HCT116 (cell line): ENCODE results near the gene EIF4E3. TPM values are rescaled to one million over a fixed set of nuclear protein-coding genes. Genes with fewer than 3 reads are reported as not detected.

Experiments
- ATAC-seq: fragments of 200-7000 bp; cut with Tn5 transposase; 2 replicates; pipeline ENCODE4 v1.9.1; 2020; ENCODE audit warnings: mild to moderate bottlenecking, moderate library complexity
- BruUV-seq: library from RNA; stranded (reverse); fragments of 400-500 nt; replicated peaks from 2 replicates; lab custom pipeline; 2021; lab: Mats Ljungman, UMichigan
- CTCF ChIA-PET: fragments of 300-600 bp; sonication (Branson Sonifier 250); formaldehyde crosslinking; loops from one replicate; lab custom pipeline; 2021; ENCODE audit warnings: antibody characterized with exemption; lab: Charles Lee
- POLR2A ChIA-PET: fragments of 300-600, 350-600 bp; sonication (Branson Sonifier 250); formaldehyde crosslinking; loops from one replicate; lab custom pipeline; 2021; ENCODE audit warnings: antibody characterized with exemption; lab: Charles Lee
- RAD21 ChIA-PET, 2 experiments: fragments of 300-600 bp; sonication (Branson Sonifier 250); formaldehyde crosslinking; loops; one replicate each; lab custom pipeline; 2023; ENCODE audit warnings: low total read pairs in 2 of 2; ENCODE audit not compliant: uncharacterized antibody in 2 of 2, unreplicated experiment in 2 of 2, low non-redundant PET in 1 of 2; lab: Charles Lee
- DNase-seq: peaks from one replicate; pipeline ENCODE4 v3.0.0-alpha.2; 2010; ENCODE audit warnings: low read depth, low spot score
- H2AFZ ChIP-seq: fragments of 200-600 bp; shearing (Covaris generic), sonication (generic); 2 replicates; pipeline ENCODE4 v1.6.1; 2017; ENCODE audit warnings: low read depth, mixed run types, mixed read lengths, antibody characterized with exemption, low read length; ENCODE audit not compliant: poor library complexity, severe bottlenecking
- H3K27ac ChIP-seq: 2 replicates; pipeline ENCODE4 v1.5.1; 2012; ENCODE audit warnings: low read depth, low read length
- H3K27me3 ChIP-seq: fragments of 200-600 bp; sonication (generic); 2 replicates; pipeline ENCODE4 v1.6.1; 2016; ENCODE audit warnings: mixed run types, low read length, mixed read lengths; ENCODE audit not compliant: insufficient read depth
- H3K36me3 ChIP-seq, 2 experiments: fragments of 200-500 bp in 1 of 2; fragments of 200-600 bp in 1 of 2; sonication (Bioruptor generic) in 1 of 2; sonication (generic) in 1 of 2; 2 replicates each; pipeline versions ENCODE4 v1.5.1 to v1.6.1; 2014 to 2016; ENCODE audit warnings: low read length in 2 of 2, inconsistent platforms in 1 of 2, mixed read lengths in 1 of 2, mixed run types in 1 of 2; ENCODE audit not compliant: insufficient read depth in 2 of 2, control insufficient read depth in 1 of 2
- H3K4me1 ChIP-seq, 2 experiments: fragments of 200-600 bp in 1 of 2; sonication (generic) in 1 of 2; 2 replicates each; pipeline versions ENCODE4 v1.5.1 to v1.6.1; 2012 to 2017; ENCODE audit warnings: low read length in 2 of 2, inconsistent platforms in 1 of 2, mild to moderate bottlenecking in 1 of 2, mixed read lengths in 1 of 2, mixed run types in 1 of 2, moderate library complexity in 1 of 2; ENCODE audit not compliant: insufficient read depth in 2 of 2, control insufficient read depth in 1 of 2
- H3K4me2 ChIP-seq: fragments of 200-600 bp; sonication (generic); 2 replicates; pipeline ENCODE4 v1.6.1; 2017; ENCODE audit warnings: mixed run types, low read length, mixed read lengths
- H3K4me3 ChIP-seq, 2 experiments: fragments of 200-600 bp in 1 of 2; sonication (generic) in 1 of 2; replicated peaks in 1 of 2; 2 replicates each; pipeline ENCODE4 v1.5.1; 2011 to 2016; ENCODE audit warnings: low read length in 2 of 2, control low read depth in 1 of 2, low read depth in 1 of 2, mild to moderate bottlenecking in 1 of 2, mixed read lengths in 1 of 2, mixed run types in 1 of 2
- H3K79me2 ChIP-seq: fragments of 200-600 bp; sonication (generic); 2 replicates; pipeline ENCODE4 v1.6.1; 2017; ENCODE audit warnings: mild to moderate bottlenecking, mixed run types, low read length, moderate library complexity, mixed read lengths; ENCODE audit not compliant: insufficient read depth
- H3K9ac ChIP-seq: fragments of 200-600 bp; sonication (generic); 2 replicates; pipeline ENCODE4 v1.6.1; 2016; ENCODE audit warnings: low read length, mixed read lengths
- H3K9me2 ChIP-seq: fragments of 200-600 bp; sonication (generic), shearing (Covaris generic); 2 replicates; pipeline ENCODE4 v1.6.1; 2017; ENCODE audit warnings: mixed run types, mild to moderate bottlenecking, moderate library complexity; ENCODE audit not compliant: insufficient read depth
- H3K9me3 ChIP-seq, 2 experiments: fragments of 200-500 bp in 1 of 2; fragments of 200-600 bp in 1 of 2; sonication (Bioruptor generic) in 1 of 2; sonication (generic) in 1 of 2; 2 replicates each; pipeline ENCODE4 v1.6.1; 2014 to 2017; ENCODE audit warnings: low read length in 2 of 2, mixed read lengths in 2 of 2, inconsistent platforms in 1 of 2, low read depth in 1 of 2, mild to moderate bottlenecking in 1 of 2, mixed run types in 1 of 2, moderate library complexity in 1 of 2; ENCODE audit not compliant: control insufficient read depth in 1 of 2, insufficient read depth in 1 of 2
- H4K20me1 ChIP-seq: fragments of 200-600 bp; sonication (generic), shearing (Covaris generic); 2 replicates; pipeline ENCODE4 v1.6.1; 2017; ENCODE audit warnings: mixed run types, mild to moderate bottlenecking, moderate library complexity; ENCODE audit not compliant: insufficient read depth
- ATF3 ChIP-seq: IDR thresholded peaks from 2 replicates; pipeline ENCODE4 v1.6.1; 2012
- CEBPB ChIP-seq: IDR thresholded peaks from 2 replicates; pipeline ENCODE4 v1.6.1; 2012; ENCODE audit warnings: low read depth
- EGR1 ChIP-seq: IDR thresholded peaks from 2 replicates; pipeline ENCODE4 v1.6.1; 2012; ENCODE audit warnings: low read depth
- FOSL1 ChIP-seq: IDR thresholded peaks from 2 replicates; pipeline ENCODE4 v1.6.1; 2012; ENCODE audit warnings: low read depth
- POLR2AphosphoS5 ChIP-seq: IDR thresholded peaks from 2 replicates; pipeline ENCODE4 v1.6.1; 2011; ENCODE audit warnings: mild to moderate bottlenecking, low read depth, low read length, moderate library complexity
- SP1 ChIP-seq: IDR thresholded peaks from 2 replicates; pipeline ENCODE4 v1.6.1; 2012; ENCODE audit warnings: low read depth
- SRF ChIP-seq: IDR thresholded peaks from 2 replicates; pipeline ENCODE4 v1.6.1; 2012; ENCODE audit warnings: low read depth
- TCF7L2 ChIP-seq: IDR thresholded peaks from 2 replicates; pipeline ENCODE4 v1.7.0; 2011; ENCODE audit warnings: borderline replicate concordance, inconsistent platforms; ENCODE audit not compliant: insufficient read depth, insufficient read length; ENCODE audit errors: extremely low read depth
- YY1 ChIP-seq: IDR thresholded peaks from 2 replicates; pipeline ENCODE4 v1.6.1; 2011; ENCODE audit warnings: low read length, low read depth, moderate library complexity, mild to moderate bottlenecking; ENCODE audit not compliant: insufficient replicate concordance; ENCODE audit errors: extremely low read depth
- ZFX ChIP-seq: fragments of 450-650 bp; IDR thresholded peaks from 2 replicates; pipeline ENCODE4 v1.6.1; 2017
- ZNF274 ChIP-seq: fragments of 200-500 bp; sonication (Bioruptor generic); IDR thresholded peaks from 2 replicates; pipeline ENCODE4 v1.6.1; 2014; ENCODE audit warnings: mild to moderate bottlenecking, low read depth, low read length, inconsistent platforms
- intact Hi-C: fragments of 100-400 bp; cut with micrococcal nuclease; formaldehyde crosslinking; loops from 2 replicates; pipeline ENCODE4 v1.10.0; 2022
- total RNA-seq: library from RNA; stranded (reverse); gene quantifications from one replicate; pipeline ENCODE4 v1.2.1, GENCODE V29; 2021; ENCODE audit not compliant: unreplicated experiment

Gene EIF4E3
- total RNA-seq, 1 experiment from 2014 or later = 6.0 TPM

GRCh38 chr3:71657831-71658530 is 67.2 kb downstream of the EIF4E3 start:
- Histone ChIP-seq H3K9ac (no peak overlapping the region), H3K4me2 (peak overlapping the region; percentile 15; the same call in 1 of the 2 replicates), H2AFZ (no peak overlapping the region), H3K9me2 (no peaks in the 10 kb centered on the region), H3K27ac (no peak overlapping the region), H3K4me3 (no peak overlapping the region), H3K79me2 (no peaks in the 10 kb centered on the region), H3K9me3 (no peaks in the 10 kb centered on the region), H4K20me1 (no peaks in the 10 kb centered on the region), H3K36me3 (no peaks in the 10 kb centered on the region), H3K4me1 (peaks cover 0 to 8% of the 10 kb centered on the region in 2 experiments; a peak in 1 of 4 replicates), H3K27me3 (no peaks in the 10 kb centered on the region)
- TF ChIP-seq ZFX (no peak), SP1 (0 out of 2 replicates have a peak, but pooled peaks have one; percentile 18), FOSL1 (peak; percentile 33; the same call in 1 of the 2 replicates)
- intact Hi-C loops = no loop called here
- POLR2A ChIA-PET = no interaction called here
- RAD21 ChIA-PET = no interaction called here
- BruUV-seq = no TSS peak
- peak; percentile 7 for DNase-seq
- peak; percentile 34; the same call in 1 of the 2 replicates for ATAC-seq
- CTCF ChIA-PET = no interaction called here

- DNase-seq = no peak
- ChIA-PET RAD21 (no interaction called here), POLR2A (no interaction called here), CTCF (no interaction called here)
- no peaks in the 10 kb centered on the region for H3K9me3 ChIP-seq
- no peaks in the 10 kb centered on the region for H3K36me3 ChIP-seq
- ATAC-seq = no peak
- H3K4me2 ChIP-seq = no peak overlapping the region
- TF ChIP-seq SRF = no peak
- TF ChIP-seq POLR2AphosphoS5 = no peak
- TF ChIP-seq TCF7L2 = no peak
- TF ChIP-seq ZFX = no peak
- TF ChIP-seq EGR1 = no peak
- TF ChIP-seq ZNF274 = no peak
- TF ChIP-seq ATF3 = no peak
- no peak for TF ChIP-seq YY1
- TF ChIP-seq CEBPB = no peak
- no peak overlapping the region for H3K9ac ChIP-seq
- no peaks in the 10 kb centered on the region for H3K9me2 ChIP-seq
- intact Hi-C loops = no loop called here
- no peaks in the 10 kb centered on the region for H3K79me2 ChIP-seq
- H3K4me3 ChIP-seq = no peak overlapping the region
- no peak overlapping the region for H3K27ac ChIP-seq
- peaks cover 0 to 8% of the 10 kb centered on the region in 2 experiments; a peak in 1 of 4 replicates for H3K4me1 ChIP-seq
- H2AFZ ChIP-seq = no peak overlapping the region
- BruUV-seq = no TSS peak
- H4K20me1 ChIP-seq = no peaks in the 10 kb centered on the region
- H3K27me3 ChIP-seq = no peaks in the 10 kb centered on the region
These were observed 70.1 kb downstream of the EIF4E3 start for GRCh38 chr3:71655061-71655460.
